ENCODE measurements around the gene SEMA6B.

GRCh38 chr19:4583961-4584669 is 24.6 kb upstream of the SEMA6B start:
- TF ChIP-seq CTCF (optimal IDR thresholded peaks at IDR 0.05 in 1 of 3, IDR thresholded peaks at IDR 0.05 in 1 of 3, conservative IDR thresholded peaks at IDR 0.05 in 1 of 3; ENCODE audit: extremely low read depth in 1 of 3, insufficient read depth in 2 of 3, low read length in 3 of 3) (no peak), EZH2 (IDR thresholded peaks at IDR 0.05; ENCODE audit: low read length) (no peak)

All from keratinocyte (primary cell).